GM23338 (cell line): Measurements from ENCODE around the gene PYGO2. TPM values are rescaled to one million over a fixed set of nuclear protein-coding genes. Genes with fewer than 3 reads are reported as not detected.

Experiments used
- ATAC-seq: fragments of 200-7000 bp; cut with Tn5 transposase; 3 replicates; pipeline ENCODE4 v1.9.1; 2020
- DNase-seq: peaks from one replicate; pipeline ENCODE4 v3.0.0-alpha.2; 2015; ENCODE audit warnings: low spot score
- H2AFZ ChIP-seq: fragments of 200-600 bp; sonication (generic); 2 replicates; pipeline ENCODE4 v1.8.0; 2016; ENCODE audit warnings: antibody characterized with exemption, mild to moderate bottlenecking, moderate library complexity
- H3F3A ChIP-seq: fragments of 200-600 bp; sonication (generic); replicated peaks from 2 replicates; pipeline ENCODE4 v1.8.0; 2017; ENCODE audit warnings: antibody characterized with exemption, mixed run types, low read depth
- H3K27ac ChIP-seq: fragments of 200-600 bp; sonication (generic); 2 replicates; pipeline ENCODE4 v1.6.1; 2016; ENCODE audit warnings: low read depth
- H3K27me3 ChIP-seq: fragments of 200-600 bp; sonication (generic); 2 replicates; pipeline ENCODE4 v1.8.0; 2016; ENCODE audit warnings: mild to moderate bottlenecking, mixed run types, moderate library complexity; ENCODE audit not compliant: insufficient read depth
- H3K36me3 ChIP-seq: fragments of 200-600 bp; sonication (generic); 2 replicates; pipeline ENCODE4 v1.8.0; 2016; ENCODE audit warnings: mild to moderate bottlenecking; ENCODE audit not compliant: insufficient read depth
- H3K4me1 ChIP-seq: fragments of 200-600 bp; sonication (generic); 2 replicates; pipeline ENCODE4 v1.8.0; 2016; ENCODE audit warnings: mild to moderate bottlenecking, moderate library complexity; ENCODE audit not compliant: insufficient read depth
- H3K4me2 ChIP-seq: fragments of 200-600 bp; sonication (generic); 2 replicates; pipeline ENCODE4 v1.7.1; 2017; ENCODE audit warnings: mixed run types
- H3K4me3 ChIP-seq: fragments of 200-600 bp; sonication (generic); 2 replicates; pipeline ENCODE4 v1.6.1; 2016; ENCODE audit warnings: mixed run types
- H3K79me2 ChIP-seq: fragments of 200-600 bp; sonication (generic); replicated peaks from 2 replicates; pipeline ENCODE4 v1.8.0; 2017; ENCODE audit warnings: mild to moderate bottlenecking; ENCODE audit not compliant: insufficient read depth
- H3K9me2 ChIP-seq: fragments of 200-600 bp; sonication (generic); 2 replicates; pipeline ENCODE4 v1.8.0; 2017; ENCODE audit not compliant: insufficient read depth
- H4K20me1 ChIP-seq: fragments of 200-600 bp; sonication (generic); replicated peaks from 2 replicates; pipeline ENCODE4 v1.8.0; 2017; ENCODE audit warnings: mild to moderate bottlenecking; ENCODE audit not compliant: insufficient read depth
- H3K27ac Mint-ChIP-seq: 2 replicates; pipeline ENCODE4 v1.8.0; 2020; ENCODE audit warnings: inconsistent platforms, mild to moderate bottlenecking, moderate library complexity, mixed read lengths
- H3K27me3 Mint-ChIP-seq: 3 replicates; pipeline ENCODE4 v1.8.0; 2022; ENCODE audit warnings: low read depth, mild to moderate bottlenecking, moderate library complexity, mixed read lengths, inconsistent platforms; ENCODE audit not compliant: insufficient read depth, poor library complexity
- H3K36me3 Mint-ChIP-seq: 3 replicates; pipeline ENCODE4 v1.8.0; 2021; ENCODE audit warnings: low read depth, mild to moderate bottlenecking, inconsistent platforms, moderate library complexity, mixed read lengths
- H3K4me1 Mint-ChIP-seq: 3 replicates; pipeline ENCODE4 v1.8.0; 2020; ENCODE audit warnings: mild to moderate bottlenecking, inconsistent platforms, mixed read lengths
- H3K4me3 Mint-ChIP-seq: 3 replicates; pipeline ENCODE4 v1.8.0; 2021; ENCODE audit warnings: moderate library complexity, mild to moderate bottlenecking, inconsistent platforms, mixed read lengths
- H3K9me3 Mint-ChIP-seq: 3 replicates; pipeline ENCODE4 v1.8.0; 2020; ENCODE audit warnings: moderate library complexity, mild to moderate bottlenecking, inconsistent platforms, mixed read lengths
- CREB1 ChIP-seq: fragments of 250-450 bp; sonication (Bioruptor Pico); IDR thresholded peaks from 2 replicates; pipeline ENCODE4 v1.5.0; 2020; ENCODE audit warnings: low read depth, mild to moderate bottlenecking, moderate library complexity
- CTCF ChIP-seq, 2 experiments: fragments of 200-600 bp in 1 of 2; sonication (generic) in 1 of 2; conservative IDR thresholded peaks; 2 replicates each; pipeline versions ENCODE4 v1.5.1 to v1.6.1; 2016 to 2017; ENCODE audit warnings: antibody characterized with exemption in 2 of 2, low read depth in 2 of 2, mild to moderate bottlenecking in 2 of 2, moderate library complexity in 1 of 2
- JUNB ChIP-seq: IDR thresholded peaks from one replicate; pipeline ENCODE4 v1.6.1; 2016; ENCODE audit warnings: antibody characterized with exemption; ENCODE audit not compliant: unreplicated experiment
- STAT1 ChIP-seq: IDR thresholded peaks from one replicate; pipeline ENCODE4 v1.6.1; 2016; ENCODE audit warnings: antibody characterized with exemption; ENCODE audit not compliant: unreplicated experiment
- ZNF114 ChIP-seq: fragments of 250-450 bp; sonication (Bioruptor Pico); IDR thresholded peaks from 2 replicates; pipeline ENCODE4 v1.5.0; 2020; ENCODE audit warnings: mild to moderate bottlenecking, moderate library complexity
- ZNF462 ChIP-seq: fragments of 250-450 bp; sonication (Bioruptor Pico); IDR thresholded peaks from 2 replicates; pipeline ENCODE4 v1.5.0; 2020; ENCODE audit warnings: mild to moderate bottlenecking, moderate library complexity
- polyA plus RNA-seq: library from polyadenylated mRNA; unstranded; fragments of >200 nt; fragmentation: Nextera tagmentation; extraction: Ambion mirVana; gene quantifications from 2 replicates; pipeline ENCODE4 v1.2.1, GENCODE V29; 2016
- total RNA-seq: library from RNA; depleted of rRNA; stranded (reverse); fragments of >200 nt; shearing (Covaris generic); gene quantifications from 2 replicates; pipeline ENCODE4 v1.2.3, GENCODE V29; 2014

PYGO2 gene
- total and polyA plus RNA-seq, 2 experiments from 2014 or later, result 11.0 to 29.0 TPM

GRCh38 chr1:154966111-154966510 lies 4.5 kb upstream of the PYGO2 start:
- peaks cover 15% of the 10 kb centered on the region for H3K27me3 Mint-ChIP-seq
- H3K36me3 ChIP-seq, result peaks cover 36% of the 10 kb centered on the region
- H3K4me1 Mint-ChIP-seq, result peaks cover 41% of the 10 kb centered on the region
- no peak overlapping the region for H2AFZ ChIP-seq
- DNase-seq (no peak), ATAC-seq (no peak)
- H3K36me3 Mint-ChIP-seq, result peaks cover 71% of the 10 kb centered on the region
- no peak overlapping the region for H3K27ac Mint-ChIP-seq
- peaks cover 42% of the 10 kb centered on the region for H3F3A ChIP-seq
- no peaks in the 10 kb centered on the region for H3K27me3 ChIP-seq
- no peak overlapping the region for H3K4me3 ChIP-seq
- peaks cover 27% of the 10 kb centered on the region for H3K4me1 ChIP-seq
- no peak overlapping the region for H3K4me3 Mint-ChIP-seq
- H3K9me2 ChIP-seq, result no peaks in the 10 kb centered on the region
- no peak overlapping the region for H3K27ac ChIP-seq
- peaks cover 24% of the 10 kb centered on the region for H4K20me1 ChIP-seq
- H3K9me3 Mint-ChIP-seq, result no peaks in the 10 kb centered on the region
- no peak for TF ChIP-seq STAT1
- TF ChIP-seq ZNF114 (CRISPR knock-in tag), result no peak
- no peak for TF ChIP-seq CTCF (conservative IDR thresholded peaks at IDR 0.05; ENCODE audit: low read depth in 2 of 2)
- no peak for TF ChIP-seq JUNB
- no peak for TF ChIP-seq CREB1 (CRISPR knock-in tag)
- no peak for TF ChIP-seq ZNF462 (CRISPR knock-in tag)
- H3K79me2 ChIP-seq, result peaks cover 37% of the 10 kb centered on the region
- no peak overlapping the region for H3K4me2 ChIP-seq
